Peyer's patch (tissue), 4 donors: ENCODE results near the gene MISP.

Source experiments
- POLR2A ChIP-seq, 2 donors: fragments of 450-650 bp; IDR thresholded peaks; one replicate each; pipeline ENCODE4 v1.5.1; 2017; ENCODE audit warnings: antibody characterized with exemption in 2 of 2, mild to moderate bottlenecking in 2 of 2, moderate library complexity in 2 of 2
- TF ChIP-seq, protein P1 (sequence below), 6 experiments: fragments of 450-650 bp in 4 of 6; fragments of 200-600 bp in 2 of 6; sonication (generic) in 1 of 6; IDR thresholded peaks; one replicate each; pipeline ENCODE4 v1.5.1; 2017 to 2019; ENCODE audit warnings: antibody characterized with exemption in 6 of 6, mild to moderate bottlenecking in 3 of 6, moderate library complexity in 1 of 6

GRCh38 chr19:810077-810855 is 59.4 kb downstream of the MISP start:
- TF ChIP-seq, protein P1, sequence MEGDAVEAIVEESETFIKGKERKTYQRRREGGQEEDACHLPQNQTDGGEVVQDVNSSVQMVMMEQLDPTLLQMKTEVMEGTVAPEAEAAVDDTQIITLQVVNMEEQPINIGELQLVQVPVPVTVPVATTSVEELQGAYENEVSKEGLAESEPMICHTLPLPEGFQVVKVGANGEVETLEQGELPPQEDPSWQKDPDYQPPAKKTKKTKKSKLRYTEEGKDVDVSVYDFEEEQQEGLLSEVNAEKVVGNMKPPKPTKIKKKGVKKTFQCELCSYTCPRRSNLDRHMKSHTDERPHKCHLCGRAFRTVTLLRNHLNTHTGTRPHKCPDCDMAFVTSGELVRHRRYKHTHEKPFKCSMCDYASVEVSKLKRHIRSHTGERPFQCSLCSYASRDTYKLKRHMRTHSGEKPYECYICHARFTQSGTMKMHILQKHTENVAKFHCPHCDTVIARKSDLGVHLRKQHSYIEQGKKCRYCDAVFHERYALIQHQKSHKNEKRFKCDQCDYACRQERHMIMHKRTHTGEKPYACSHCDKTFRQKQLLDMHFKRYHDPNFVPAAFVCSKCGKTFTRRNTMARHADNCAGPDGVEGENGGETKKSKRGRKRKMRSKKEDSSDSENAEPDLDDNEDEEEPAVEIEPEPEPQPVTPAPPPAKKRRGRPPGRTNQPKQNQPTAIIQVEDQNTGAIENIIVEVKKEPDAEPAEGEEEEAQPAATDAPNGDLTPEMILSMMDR (IDR thresholded peaks at IDR 0.05) = no peak
- TF ChIP-seq POLR2A (IDR thresholded peaks at IDR 0.05) = no peak
